Fibroblast of the aortic adventitia (primary cell): Measurements from ENCODE around the gene GRIP2. TPM values are rescaled to one million over a fixed set of nuclear protein-coding genes. Genes with fewer than 3 reads are reported as not detected.
A peak's percentile ranks its signal among the peaks of the same experiment; 100 is the strongest.

Experiments used
- DNase-seq: peaks from one replicate; pipeline ENCODE4 v3.0.0-alpha.2; 2010; ENCODE audit warnings: low read depth
- H3K4me3 ChIP-seq: 2 replicates; pipeline ENCODE4 v1.5.1; 2011; ENCODE audit warnings: low read depth, mild to moderate bottlenecking, control low read depth, low read length, moderate library complexity
- total RNA-seq: library from RNA; depleted of rRNA; stranded (reverse); fragments of >200 nt; gene quantifications from 2 replicates; pipeline ENCODE4 v1.2.3, GENCODE V29; 2012; ENCODE audit warnings: low replicate concordance
- TF ChIP-seq, protein P1 (sequence below): IDR thresholded peaks from 2 replicates; pipeline ENCODE4 v1.5.1; 2011; ENCODE audit warnings: mild to moderate bottlenecking, low read length, control low read depth, inconsistent platforms; ENCODE audit not compliant: insufficient read depth

The GRIP2 gene
- total RNA-seq, 1 donor = 0.90 TPM

DNA sequence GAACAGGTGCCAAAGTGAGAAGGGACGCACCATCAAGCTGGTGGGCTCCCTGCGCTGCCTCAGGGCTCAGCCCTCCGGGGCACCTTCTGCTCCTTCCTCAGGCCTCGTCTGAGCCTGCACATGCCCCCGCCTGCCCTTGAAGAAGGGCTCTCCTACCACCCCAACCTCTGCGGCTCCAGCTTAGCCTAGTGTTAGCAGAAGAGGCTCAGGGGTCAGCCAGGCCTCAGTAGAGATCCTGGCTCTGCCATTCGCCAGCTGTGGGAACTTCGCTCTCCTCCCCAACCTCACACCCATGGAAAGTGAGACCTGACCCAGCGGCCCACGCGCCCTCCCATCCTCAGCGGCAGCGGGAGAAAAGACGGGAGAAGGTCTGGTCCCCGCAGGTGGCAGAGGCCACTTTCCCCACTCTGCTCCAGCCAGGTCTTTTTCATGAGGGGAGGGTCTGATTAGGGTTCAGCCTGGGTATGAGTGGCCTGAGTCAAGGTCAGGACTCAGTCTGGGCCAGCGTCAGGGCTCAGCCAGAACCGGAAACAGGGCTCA is 8.2 kb downstream of the GRIP2 start:
- no peak overlapping the region for H3K4me3 ChIP-seq
- TF ChIP-seq, protein P1, sequence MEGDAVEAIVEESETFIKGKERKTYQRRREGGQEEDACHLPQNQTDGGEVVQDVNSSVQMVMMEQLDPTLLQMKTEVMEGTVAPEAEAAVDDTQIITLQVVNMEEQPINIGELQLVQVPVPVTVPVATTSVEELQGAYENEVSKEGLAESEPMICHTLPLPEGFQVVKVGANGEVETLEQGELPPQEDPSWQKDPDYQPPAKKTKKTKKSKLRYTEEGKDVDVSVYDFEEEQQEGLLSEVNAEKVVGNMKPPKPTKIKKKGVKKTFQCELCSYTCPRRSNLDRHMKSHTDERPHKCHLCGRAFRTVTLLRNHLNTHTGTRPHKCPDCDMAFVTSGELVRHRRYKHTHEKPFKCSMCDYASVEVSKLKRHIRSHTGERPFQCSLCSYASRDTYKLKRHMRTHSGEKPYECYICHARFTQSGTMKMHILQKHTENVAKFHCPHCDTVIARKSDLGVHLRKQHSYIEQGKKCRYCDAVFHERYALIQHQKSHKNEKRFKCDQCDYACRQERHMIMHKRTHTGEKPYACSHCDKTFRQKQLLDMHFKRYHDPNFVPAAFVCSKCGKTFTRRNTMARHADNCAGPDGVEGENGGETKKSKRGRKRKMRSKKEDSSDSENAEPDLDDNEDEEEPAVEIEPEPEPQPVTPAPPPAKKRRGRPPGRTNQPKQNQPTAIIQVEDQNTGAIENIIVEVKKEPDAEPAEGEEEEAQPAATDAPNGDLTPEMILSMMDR = no peak
- no peak for DNase-seq

DNA sequence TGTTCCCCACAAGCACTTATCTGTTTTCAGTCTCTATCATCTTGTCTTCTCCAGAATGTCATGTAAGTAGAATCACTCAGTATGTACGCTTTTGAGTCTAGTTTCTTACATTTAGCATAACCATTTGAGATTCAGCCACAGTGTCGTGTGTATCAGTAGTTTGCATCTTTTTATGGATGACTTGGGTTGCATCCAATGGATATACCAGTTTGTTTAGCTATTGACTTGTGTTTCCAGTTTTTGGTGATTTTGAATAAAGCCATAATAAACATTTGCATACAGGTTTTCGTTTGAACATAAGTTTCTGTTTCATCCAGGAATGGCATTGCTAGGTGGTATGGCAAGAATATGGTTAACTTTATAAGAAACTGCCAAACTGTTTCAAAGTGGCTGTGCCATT is 12.1 kb downstream of the GRIP2 start:
- H3K4me3 ChIP-seq = no peak overlapping the region
- TF ChIP-seq, protein P1 = no peak
- DNase-seq = no peak

DNA sequence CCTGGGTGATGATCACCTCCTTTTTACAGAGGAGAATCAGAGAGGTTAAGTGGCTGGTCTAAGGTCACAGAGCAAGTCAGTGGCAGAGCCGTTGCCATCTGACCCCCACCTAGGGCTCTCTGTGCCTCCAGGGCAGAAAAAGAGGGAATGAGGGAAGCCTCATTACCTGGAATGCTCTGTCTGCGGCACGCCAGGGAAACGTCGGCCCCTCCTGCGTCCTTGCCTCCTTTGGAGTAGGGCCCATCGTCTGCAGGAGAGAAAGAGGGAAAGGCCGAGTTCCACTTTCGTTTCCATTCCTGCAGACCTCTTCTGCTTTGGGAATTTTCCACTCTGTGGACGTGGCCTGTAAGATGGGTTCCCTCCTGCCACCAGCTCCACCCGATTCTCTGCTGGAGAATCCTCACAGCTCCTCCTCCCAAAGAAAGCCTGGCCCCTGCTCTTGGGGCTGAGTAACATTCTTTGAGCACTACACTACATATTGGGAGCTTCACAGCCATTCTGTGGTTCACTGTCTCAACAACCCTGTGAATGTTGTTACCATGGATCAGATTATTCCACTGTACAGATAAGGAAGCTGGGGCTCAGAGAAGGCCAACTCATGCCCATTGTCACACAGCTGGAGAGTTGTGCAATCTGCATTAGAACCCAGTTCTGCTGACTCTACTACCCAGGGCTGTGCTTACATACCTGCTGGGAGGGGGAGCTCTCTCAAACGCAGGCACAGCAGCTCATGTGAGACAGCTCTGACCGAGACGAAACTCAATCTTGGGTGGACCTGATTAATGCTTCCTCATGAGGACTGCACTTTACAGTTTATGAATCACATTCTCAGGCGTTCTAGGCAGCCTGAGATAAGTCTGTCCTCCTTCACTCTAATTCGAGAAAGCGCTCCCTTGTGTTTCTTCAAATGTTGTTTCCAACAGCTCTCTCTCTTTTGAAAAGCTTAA is 14.2 kb downstream of the GRIP2 start:
- DNase-seq = peak; percentile 72
- peak overlapping the region; percentile 35 for H3K4me3 ChIP-seq
- TF ChIP-seq, protein P1 = no peak

DNA sequence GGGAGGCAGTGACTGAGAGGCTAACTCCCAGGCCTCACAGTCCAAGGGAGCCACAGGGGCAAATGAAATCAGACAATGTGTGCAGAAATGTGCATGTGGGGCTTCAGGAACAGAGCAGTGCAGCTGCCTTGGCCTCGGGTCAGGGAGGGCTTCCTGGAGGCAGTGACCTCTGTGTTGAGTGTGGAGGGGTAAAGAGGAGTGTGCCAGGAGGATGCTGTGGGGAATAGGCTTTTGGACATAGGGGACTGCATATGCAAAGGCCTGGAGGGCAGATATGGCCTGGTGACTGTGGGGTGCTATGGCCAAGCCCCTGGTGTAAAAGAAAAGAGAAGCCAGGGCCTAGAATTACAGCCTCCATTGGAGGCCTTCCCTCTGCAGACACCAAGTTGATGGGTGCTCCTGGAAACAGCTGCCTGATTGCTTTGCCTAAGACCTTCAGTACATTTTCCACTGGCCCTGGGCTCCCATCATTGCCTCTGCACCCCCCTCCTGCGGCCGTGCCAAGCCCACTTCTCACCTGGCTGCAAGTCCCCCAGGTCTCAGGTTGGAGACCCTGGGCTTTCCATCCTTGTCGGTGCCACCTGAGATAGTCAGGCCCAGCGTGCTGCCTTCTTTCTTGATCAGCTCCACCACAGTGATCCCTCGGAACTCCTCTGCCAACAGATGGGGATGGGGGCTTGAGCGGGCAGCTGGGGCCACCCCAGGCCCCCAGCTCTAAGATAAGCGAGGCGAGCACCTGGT is 15.1 kb downstream of the GRIP2 start:
- no peak overlapping the region for H3K4me3 ChIP-seq
- no peak for DNase-seq
- TF ChIP-seq, protein P1 = no peak

DNA sequence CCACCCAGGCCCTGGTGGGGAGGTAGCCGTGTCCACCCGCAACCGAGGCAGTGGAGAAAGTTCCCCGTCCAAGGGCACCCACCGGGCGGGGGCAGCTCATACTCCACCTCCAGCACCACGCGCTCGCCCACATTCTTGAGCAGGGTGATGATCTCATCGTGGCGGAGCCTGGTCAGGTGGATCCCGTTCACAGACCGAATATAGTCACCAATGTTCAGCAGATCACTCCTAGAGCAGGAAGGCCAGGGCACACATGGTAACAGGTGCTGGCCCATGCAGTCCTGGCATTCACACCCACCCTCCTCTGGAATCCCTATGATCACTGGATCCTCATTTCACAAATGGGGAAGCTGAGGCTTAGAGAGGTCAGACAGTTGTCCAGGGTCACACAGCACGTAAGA is 15.8 kb downstream of the GRIP2 start:
- no peak for DNase-seq
- no peak overlapping the region for H3K4me3 ChIP-seq
- TF ChIP-seq, protein P1 = no peak

DNA sequence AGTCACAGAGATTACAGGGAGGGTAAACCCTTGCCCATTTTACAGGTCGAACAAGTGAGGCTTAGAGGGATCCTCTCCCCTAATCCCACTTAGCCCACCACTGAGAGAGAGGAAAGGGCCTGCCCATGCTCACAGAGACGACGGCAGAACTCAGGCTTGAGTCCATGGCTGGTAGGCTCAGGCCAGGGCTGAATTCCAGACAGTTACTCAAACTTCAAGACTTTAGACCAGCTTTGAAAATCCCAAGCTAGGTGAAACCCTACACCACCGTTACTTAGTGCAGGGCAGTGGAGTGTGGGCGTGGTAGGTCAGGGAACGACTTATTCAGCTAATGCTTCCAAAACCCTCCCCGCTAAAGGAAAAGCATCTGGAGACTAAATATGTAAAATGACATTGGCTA is 16.4 kb downstream of the GRIP2 start:
- TF ChIP-seq, protein P1 = no peak
- H3K4me3 ChIP-seq = no peak overlapping the region
- DNase-seq = peak; percentile 9
